ENCODE measurements around the gene HOMER2. TPM values are rescaled to one million over a fixed set of nuclear protein-coding genes. Genes with fewer than 3 reads are reported as not detected.
"Not testable (repeated sequence)": the region's sequence is repeated elsewhere in the genome, so short reads cannot be mapped to it uniquely, and the experiment has no call there.

Gene HOMER2
- total RNA-seq, 1 donor from 2014 or later: 48.5 TPM

DNA sequence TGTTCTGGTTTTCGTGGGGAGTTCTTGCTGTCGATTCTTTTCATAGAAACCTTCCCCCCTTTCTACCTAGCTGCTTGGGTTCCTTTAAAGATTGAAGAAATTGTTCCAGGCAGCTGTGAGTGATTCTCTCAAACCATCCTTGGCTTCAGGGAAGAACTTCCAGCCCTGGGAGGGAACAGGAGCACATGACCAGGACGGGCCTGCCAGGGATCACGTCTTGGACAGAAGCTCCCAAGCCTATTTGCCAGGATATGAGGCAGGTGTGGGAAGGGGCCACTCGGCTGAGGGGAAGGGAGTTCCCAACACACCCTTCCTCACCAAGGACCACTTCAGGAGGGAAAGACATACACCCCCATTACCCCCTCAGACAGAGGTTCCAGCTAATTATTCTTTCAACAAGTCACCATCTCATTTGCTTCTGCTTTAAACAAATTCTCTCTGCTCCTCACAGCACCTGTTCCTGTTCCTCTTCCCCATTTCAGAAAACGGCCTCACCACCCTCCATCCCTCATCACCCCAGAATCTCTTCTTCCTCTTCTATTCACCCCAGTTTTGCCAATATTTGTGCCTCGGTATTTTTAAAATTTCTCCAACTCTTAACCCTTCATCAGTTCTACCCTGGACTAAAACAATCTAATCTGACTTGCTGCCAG, 80.6 kb downstream of the HOMER2 start:
- no peaks in the 10 kb centered on the region for H3K36me3 ChIP-seq
- TF ChIP-seq CTCF (IDR thresholded peaks at IDR 0.05; ENCODE audit: borderline replicate concordance): no peak
- intact Hi-C loops (cut with micrococcal nuclease): no loop called here
- DNase-seq: no peak
- no peak overlapping the region for H3K4me3 ChIP-seq
- H3K4me1 ChIP-seq: peaks cover 26% of the 10 kb centered on the region
- H3K9me3 ChIP-seq (replicated peaks): no peaks in the 10 kb centered on the region
- no peak overlapping the region for H3K27ac ChIP-seq (replicated peaks)
- no peaks in the 10 kb centered on the region for H3K27me3 ChIP-seq (ENCODE audit: low read depth)

GRCh38 chr15:82871358-82871757, 81.2 kb downstream of the HOMER2 start:
- Histone ChIP-seq H3K27ac (replicated peaks) (no peak overlapping the region), H3K27me3 (ENCODE audit: low read depth) (no peaks in the 10 kb centered on the region), H3K4me1 (peaks cover 26% of the 10 kb centered on the region), H3K36me3 (no peaks in the 10 kb centered on the region), H3K9me3 (replicated peaks) (no peaks in the 10 kb centered on the region), H3K4me3 (no peak overlapping the region)
- no peak for DNase-seq
- intact Hi-C loops (cut with micrococcal nuclease): no loop called here
- no peak for TF ChIP-seq CTCF (IDR thresholded peaks at IDR 0.05; ENCODE audit: borderline replicate concordance)

DNA sequence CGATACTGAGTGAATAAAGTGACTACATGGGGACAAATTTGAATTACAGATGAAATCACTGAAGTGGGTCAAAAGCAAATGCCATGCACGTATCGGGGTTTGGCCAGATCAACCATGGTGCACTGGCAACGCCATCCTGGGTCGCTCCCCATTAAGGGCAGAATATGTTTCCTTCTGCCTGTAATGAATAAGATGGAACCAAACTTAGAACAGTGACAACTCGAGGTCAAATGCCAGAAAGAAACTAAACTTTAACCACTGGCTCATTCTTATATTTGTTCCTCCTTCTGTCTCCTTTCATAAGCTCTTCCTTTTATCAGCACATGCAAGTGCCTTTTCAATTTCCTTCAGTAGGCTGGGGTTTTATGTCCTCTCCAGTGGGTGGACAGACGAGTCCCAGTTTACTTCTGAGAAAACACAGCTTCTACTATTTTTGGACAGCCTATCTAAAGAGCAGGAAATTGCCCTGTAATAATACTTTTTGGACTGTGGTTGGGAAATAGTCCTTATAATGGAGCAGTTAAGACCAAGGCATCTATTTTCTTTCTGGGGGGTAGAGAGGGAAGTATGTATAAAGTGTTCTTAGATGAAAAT, 81.7 kb downstream of the HOMER2 start:
- no peak for TF ChIP-seq CTCF (IDR thresholded peaks at IDR 0.05; ENCODE audit: borderline replicate concordance)
- H3K9me3 ChIP-seq (replicated peaks): no peaks in the 10 kb centered on the region

GRCh38 chr15:82865981-82866380, 86.5 kb downstream of the HOMER2 start:
- H3K27ac ChIP-seq (replicated peaks); H3K9me3 ChIP-seq (replicated peaks); DNase-seq; H3K36me3 ChIP-seq; H3K4me3 ChIP-seq; intact Hi-C loops (cut with micrococcal nuclease); H3K27me3 ChIP-seq (ENCODE audit: low read depth): not testable (repeated sequence)
- peaks cover 11% of the 10 kb centered on the region for H3K4me1 ChIP-seq

More for the DNA sequence above, 81.7 kb downstream of the HOMER2 start:
- Histone ChIP-seq H3K4me3 (no peak overlapping the region), H3K4me1 (peaks cover 26% of the 10 kb centered on the region), H3K36me3 (no peaks in the 10 kb centered on the region), H3K27me3 (ENCODE audit: low read depth) (no peaks in the 10 kb centered on the region), H3K27ac (replicated peaks) (no peak overlapping the region)
- no peak for DNase-seq
- intact Hi-C loops (cut with micrococcal nuclease): no loop called here

GRCh38 chr15:82865581-82865980, 86.9 kb downstream of the HOMER2 start:
- H3K27ac ChIP-seq (replicated peaks); H3K4me1 ChIP-seq; DNase-seq; H3K27me3 ChIP-seq (ENCODE audit: low read depth); H3K36me3 ChIP-seq; H3K4me3 ChIP-seq; intact Hi-C loops (cut with micrococcal nuclease); H3K9me3 ChIP-seq (replicated peaks): not testable (repeated sequence)

DNA sequence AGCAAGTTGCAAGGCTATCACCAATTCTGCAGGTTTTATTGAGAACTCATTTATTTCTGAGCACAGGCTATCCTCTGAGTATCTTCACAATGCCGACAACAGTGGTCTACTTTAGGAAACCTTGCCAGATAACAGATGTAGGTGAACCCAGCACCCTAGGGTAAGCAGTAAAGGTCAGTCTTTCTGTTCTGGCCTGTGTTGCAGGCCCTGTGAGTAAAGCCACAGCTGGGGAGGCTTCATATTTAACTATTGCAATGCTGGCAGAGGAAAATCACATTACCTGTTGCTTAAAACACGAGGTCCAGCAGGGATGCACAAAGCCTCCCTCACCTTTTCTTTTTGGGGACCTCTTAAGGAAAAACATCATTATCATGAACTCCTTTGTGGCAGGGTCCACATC, 87.6 kb downstream of the HOMER2 start:
- Histone ChIP-seq H3K36me3 (no peaks in the 10 kb centered on the region), H3K9me3 (replicated peaks) (no peaks in the 10 kb centered on the region), H3K27me3 (ENCODE audit: low read depth) (no peaks in the 10 kb centered on the region), H3K4me3 (no peak overlapping the region), H3K27ac (replicated peaks) (no peak overlapping the region), H3K4me1 (peaks cover 8% of the 10 kb centered on the region)
- no peak for DNase-seq
- intact Hi-C loops (cut with micrococcal nuclease): no loop called here
- TF ChIP-seq CTCF (IDR thresholded peaks at IDR 0.05; ENCODE audit: borderline replicate concordance): no peak
